GM19397 (cell line): Measurements from ENCODE around the gene DEAF1.

Source experiments
- ATAC-seq: cut with Tn5 transposase; IDR thresholded peaks from one replicate; pipeline ENCODE4 v1.9.1; 2021; ENCODE audit warnings: mild to moderate bottlenecking, moderate library complexity; ENCODE audit not compliant: unreplicated experiment

Gene DEAF1

GRCh38 chr11:722346-722811, 27.4 kb upstream of the DEAF1 start:
- no peak for ATAC-seq

GRCh38 chr11:721741-722345, 26.8 kb upstream of the DEAF1 start:
- ATAC-seq = no peak

GRCh38 chr11:721247-721740, 26.3 kb upstream of the DEAF1 start:
- ATAC-seq = no peak

GRCh38 chr11:720642-721246, 25.7 kb upstream of the DEAF1 start:
- ATAC-seq = no peak

DNA sequence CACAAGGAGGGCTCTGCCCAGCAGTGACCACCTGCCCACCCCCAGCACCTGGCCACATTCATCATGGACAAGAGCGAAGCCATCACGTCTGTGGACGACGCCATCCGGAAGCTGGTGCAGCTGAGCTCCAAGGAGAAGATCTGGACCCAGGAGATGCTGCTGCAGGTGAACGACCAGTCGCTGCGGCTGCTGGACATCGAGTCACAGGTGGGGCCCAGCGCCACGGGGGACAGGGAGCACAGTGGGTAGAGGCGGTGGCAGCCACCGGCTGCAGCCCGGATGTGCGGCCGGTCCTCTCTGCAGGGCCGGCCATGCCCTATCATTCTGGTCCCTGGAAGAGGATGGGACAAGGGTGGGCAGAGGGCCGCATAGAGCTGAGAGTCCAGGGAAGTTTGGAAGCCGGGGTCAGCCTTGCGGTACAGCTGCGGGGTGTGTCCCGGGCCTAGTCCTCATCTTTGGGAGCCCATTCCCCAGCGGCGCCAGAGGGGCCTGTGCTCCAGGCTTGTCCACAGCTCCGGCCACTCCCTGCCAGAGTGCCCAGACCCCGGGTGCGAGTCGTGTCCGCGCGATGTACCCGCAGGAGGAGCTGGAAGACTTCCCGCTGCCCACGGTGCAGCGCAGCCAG, 25.1 kb upstream of the DEAF1 start:
- ATAC-seq = no peak

DNA sequence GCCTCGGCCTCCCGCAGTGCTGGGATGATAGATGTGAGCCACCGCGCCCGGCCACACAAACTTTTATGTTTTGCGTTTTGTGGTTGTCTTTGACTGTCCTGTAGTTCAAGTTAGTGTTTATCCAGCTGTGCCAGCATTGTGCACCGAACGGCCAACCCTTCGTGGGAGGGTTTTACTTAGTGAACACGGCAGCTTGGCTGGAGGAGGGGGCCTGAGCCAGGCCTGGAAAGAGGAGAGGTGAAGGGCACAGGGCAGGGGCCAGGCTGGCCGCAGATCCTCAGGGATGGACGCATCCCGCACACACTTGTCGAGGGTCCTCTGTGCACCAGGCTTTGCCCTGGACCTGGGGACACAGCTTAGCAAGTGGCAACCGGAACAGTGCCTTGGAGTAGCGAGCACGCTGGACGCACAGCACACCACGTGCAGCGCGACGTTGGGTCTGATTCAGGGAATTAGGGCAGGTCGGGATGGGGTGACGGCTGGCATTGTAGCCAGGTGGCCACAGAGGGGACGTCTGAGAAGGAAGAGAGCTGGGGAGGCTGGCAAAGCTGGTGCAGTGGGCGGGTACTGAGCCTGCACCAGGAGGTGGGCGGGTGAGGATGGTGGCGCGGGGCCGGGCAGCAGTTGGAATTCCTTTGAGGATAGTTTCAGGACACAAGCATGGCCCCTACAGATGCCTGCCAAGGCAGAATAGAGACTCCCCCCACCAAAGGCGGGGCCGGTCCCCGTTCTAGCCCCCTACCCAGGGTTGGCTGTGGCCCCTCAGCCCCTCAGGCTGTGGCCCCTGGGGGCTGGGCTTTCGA, 24.4 kb upstream of the DEAF1 start:
- no peak for ATAC-seq

DNA sequence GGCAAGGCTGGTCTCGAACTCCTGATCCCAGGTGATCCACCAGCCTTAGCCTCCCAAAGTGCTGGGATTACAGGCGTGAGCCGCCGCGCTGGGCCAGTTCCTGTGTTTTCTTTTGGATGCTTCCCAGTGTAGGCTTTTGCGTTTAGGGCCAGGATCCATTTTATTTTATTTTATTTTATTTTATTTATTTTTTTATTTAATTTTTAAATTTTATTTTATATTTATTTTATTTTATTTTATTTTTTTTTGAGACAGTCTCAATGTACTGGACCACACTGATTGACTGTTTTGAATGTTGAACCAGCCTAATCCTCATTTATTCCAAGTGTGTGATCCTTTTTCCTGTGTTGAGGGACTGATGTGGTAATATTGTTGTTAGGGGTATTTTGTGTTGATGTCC, 19.4 kb upstream of the DEAF1 start:
- no peak for ATAC-seq

- no peak for ATAC-seq
Measured at GRCh38 chr11:709109-709997, 14.3 kb upstream of the DEAF1 start.

- no peak for ATAC-seq
Measured at GRCh38 chr11:708511-708910, 13.5 kb upstream of the DEAF1 start.

DNA sequence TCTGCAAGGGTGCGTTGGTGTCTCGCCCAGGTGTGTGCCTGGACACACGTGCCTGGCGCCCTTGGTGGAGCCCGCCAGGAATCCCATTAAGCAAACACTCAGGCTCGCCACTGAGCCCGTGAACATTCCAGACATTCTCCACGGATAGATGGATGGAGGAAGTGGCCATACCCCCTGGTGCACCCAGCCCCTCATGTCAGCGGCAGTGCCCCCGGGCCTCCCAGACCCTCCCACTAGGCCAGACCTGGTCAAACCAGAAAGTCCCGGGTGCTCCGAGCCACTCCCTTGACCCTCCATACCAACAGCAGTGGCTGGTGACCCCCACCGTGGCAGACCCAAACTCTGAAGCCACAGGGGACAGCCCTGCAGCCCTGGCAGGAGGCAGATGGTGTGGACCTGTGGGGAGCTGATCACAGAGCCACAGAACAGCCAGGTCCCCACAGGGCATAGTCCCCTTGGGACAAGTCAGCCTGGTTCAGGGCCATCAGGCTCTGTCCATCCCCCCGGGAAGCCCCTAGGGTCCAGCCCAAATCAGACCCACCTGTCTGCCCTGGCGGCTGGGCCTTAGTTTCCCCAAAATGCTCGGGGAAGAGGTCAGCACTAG, 12.9 kb upstream of the DEAF1 start:
- ATAC-seq = no peak

DNA sequence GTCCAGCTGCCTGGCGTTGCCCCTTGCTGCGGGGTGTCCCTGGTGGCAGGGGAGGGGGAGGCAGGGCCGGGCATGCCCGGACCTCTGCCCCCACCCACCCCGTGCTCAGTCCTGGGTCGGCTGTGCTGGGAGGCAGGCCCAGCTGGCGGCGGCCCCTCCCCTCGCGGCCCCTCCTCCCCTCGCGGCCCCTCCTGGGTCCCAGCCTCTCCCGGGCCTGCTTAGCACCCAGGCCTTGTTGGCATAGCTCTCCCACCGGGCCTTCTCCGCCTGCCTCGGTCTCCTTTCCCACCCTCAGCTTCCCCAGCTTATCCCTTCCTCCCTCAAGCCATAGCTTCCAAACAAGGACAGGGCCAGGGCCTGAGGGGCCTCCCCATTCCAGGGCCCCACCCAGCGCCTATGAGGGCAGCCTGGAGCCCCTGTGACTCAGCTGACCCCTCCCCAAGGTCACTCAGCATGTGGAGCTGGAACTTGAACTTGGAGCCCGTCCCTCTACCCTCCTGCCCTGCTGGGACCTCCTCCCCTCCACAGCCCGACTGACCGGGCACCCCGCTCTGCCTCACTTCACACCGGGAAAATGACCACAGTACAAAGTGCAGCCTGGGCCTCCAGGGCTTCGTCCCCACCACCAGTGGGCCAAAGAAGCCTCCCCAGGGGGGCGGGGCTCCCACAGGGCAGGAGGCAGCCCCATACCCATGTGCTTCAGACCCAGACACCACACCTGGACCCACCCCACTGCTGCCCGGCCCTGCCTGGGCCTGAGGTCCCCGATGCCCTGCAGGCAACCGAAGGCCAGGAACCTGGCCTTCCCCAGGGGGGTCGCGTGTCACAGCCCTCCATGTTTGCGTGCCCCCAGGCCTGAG, 12.2 kb upstream of the DEAF1 start:
- no peak for ATAC-seq

GRCh38 chr11:706439-706956, 11.5 kb upstream of the DEAF1 start:
- no peak for ATAC-seq

- no peak for ATAC-seq
Measured at GRCh38 chr11:705646-706438, 10.8 kb upstream of the DEAF1 start, which contains the start of gene EPS8L2. TSS of gene EPS8L2 (plus strand) at chr11:706231. CDS start at chr11:709408, 3,177 bp downstream.

DNA sequence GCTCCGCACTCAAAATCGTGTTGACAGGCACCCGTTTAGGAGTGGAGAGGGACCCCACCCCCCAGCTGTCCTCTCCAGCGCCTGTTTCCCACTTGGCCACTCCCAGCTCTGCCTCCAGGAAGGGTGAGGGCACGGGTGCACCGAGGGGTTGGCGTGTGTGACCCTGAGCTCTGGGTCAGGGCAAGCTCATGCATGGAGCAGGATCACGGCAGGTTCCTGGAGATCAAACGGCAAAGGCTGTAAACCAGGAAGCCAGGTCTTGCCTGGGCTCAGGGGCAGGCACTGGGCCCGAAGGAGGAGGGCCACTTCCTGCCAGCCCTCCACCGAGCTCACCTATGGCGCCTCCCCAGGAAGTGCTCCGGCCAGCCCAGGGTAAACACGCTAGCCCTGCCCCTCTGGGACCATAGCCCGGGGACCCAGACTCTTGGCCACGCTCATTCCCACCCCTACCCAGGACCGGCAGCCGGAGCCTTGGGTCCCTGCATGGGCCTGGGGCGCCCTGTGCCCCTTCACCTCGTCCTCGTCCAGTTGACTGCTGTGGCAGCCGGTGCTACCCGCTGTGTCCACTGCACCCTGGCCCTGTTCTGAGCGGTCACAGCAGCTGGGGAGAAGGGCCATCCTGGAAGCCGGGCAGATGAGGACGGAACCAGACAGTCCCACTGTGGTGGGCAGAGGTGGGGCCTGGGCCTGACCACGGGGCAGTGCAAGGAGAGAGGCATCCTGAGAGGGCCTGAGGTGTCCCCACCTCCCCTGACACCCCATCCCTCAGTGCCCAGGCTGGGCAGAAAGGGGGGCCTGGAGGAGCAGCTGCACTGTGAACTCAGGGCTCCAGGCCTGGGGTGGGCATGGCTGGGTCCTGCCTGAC, 10.0 kb upstream of the DEAF1 start:
- no peak for ATAC-seq

DNA sequence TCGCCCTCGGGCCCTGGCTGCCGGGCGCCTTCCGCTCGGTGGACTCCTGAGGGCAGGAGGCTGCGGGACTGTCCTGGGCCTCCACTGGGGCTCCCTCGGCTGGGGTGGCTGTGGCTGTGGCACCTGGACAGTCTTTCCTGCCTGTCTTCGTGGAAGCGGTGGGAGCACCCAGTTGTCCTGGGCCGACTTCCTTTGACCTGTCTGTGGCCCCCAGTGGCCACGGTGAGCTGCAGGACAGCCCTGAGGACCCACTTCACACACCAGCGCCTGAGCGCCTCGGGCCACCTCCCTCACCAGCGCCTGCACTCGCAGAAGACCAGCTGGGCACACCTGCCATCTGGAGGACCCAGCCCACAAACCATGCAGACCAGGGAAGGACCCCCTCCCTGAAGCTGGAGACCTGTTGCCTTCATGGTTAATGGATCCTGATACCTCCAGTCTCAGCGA, 9.2 kb upstream of the DEAF1 start:
- no peak for ATAC-seq

DNA sequence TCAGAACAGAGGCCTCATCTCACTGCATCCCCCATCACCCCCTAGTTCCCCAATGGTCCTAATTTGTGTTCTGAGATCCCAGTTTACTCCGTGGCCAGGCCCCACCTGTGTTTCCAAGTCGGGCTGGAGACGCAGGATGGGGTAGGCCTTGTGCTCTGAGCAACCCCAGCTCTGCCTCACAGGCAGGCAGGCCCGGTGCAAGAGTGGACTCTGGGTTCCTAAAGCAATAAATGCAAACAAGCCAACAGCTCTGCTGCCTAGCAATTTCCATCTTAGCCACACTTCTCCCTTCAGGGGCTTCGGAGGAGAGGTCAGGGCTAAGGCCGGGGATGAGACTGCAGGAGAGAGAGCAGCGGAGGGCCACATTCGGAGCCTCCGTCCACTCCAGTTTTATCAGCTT, 8.5 kb upstream of the DEAF1 start:
- ATAC-seq = no peak
